GM12801 (cell line): Measurements from ENCODE around the gene JAK1.

Experiments used
- CTCF ChIP-seq: IDR thresholded peaks from one replicate; pipeline ENCODE4 v1.5.1; 2011; ENCODE audit warnings: control low read depth; ENCODE audit not compliant: insufficient read length; ENCODE audit errors: extremely low read depth

Gene JAK1

GRCh38 chr1:64953241-64953640 is 13.1 kb downstream of the JAK1 start:
- no peak for TF ChIP-seq CTCF

GRCh38 chr1:64950284-64950809 is 16.0 kb downstream of the JAK1 start:
- no peak for TF ChIP-seq CTCF

GRCh38 chr1:64948905-64949833 is 17.2 kb downstream of the JAK1 start:
- no peak for TF ChIP-seq CTCF

GRCh38 chr1:64948216-64948615 is 18.1 kb downstream of the JAK1 start:
- TF ChIP-seq CTCF: no peak

GRCh38 chr1:64946916-64947315 is 19.4 kb downstream of the JAK1 start:
- no peak for TF ChIP-seq CTCF

GRCh38 chr1:64944913-64945312 is 21.4 kb downstream of the JAK1 start:
- TF ChIP-seq CTCF: no peak

- no peak for TF ChIP-seq CTCF
Observed at GRCh38 chr1:64942675-64943074, 23.7 kb downstream of the JAK1 start.
